ENCODE results near the gene METTL1.

The METTL1 gene

DNA sequence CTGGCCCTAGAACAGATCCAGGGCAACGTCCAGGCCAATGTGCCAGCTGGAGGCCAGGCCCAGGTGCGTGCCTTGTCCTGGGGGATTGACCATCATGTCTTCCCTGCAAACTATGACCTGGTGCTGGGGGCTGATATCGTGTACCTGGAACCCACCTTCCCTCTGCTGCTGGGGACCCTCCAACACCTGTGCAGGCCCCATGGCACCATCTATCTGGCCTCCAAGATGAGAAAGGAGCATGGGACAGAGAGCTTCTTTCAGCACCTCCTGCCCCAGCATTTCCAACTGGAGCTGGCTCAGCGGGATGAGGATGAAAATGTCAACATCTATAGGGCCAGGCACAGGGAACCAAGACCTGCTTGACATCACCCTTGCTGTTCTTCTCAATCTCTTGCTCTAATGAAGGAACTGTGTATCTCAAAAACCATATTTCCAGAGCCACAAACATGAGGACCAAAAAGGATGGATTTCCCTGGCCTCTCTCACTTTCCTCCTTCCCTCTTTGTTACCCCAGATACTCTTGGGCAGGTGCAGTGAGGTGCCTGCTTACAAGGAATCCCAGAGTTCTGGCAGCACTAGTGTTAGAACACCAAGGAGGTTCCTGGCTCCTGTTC lies 8.5 kb upstream of the METTL1 start:
- no peak overlapping the region for H3K27ac Mint-ChIP-seq
- H3K4me3 Mint-ChIP-seq = no peak overlapping the region
- peaks cover 15% of the 10 kb centered on the region for H3K36me3 Mint-ChIP-seq (ENCODE audit: low read depth)
- H3K9me3 Mint-ChIP-seq = no peaks in the 10 kb centered on the region
- H3K27me3 Mint-ChIP-seq (ENCODE audit: low read depth) = no peaks in the 10 kb centered on the region
- H3K4me1 Mint-ChIP-seq = peaks cover 13% of the 10 kb centered on the region
- no peak for TF ChIP-seq CTCF (IDR thresholded peaks at IDR 0.05; ENCODE audit: unreplicated experiment in 3 of 3)

GRCh38 chr12:57779736-57780135 lies 7.8 kb upstream of the METTL1 start:
- peaks cover 15% of the 10 kb centered on the region for H3K36me3 Mint-ChIP-seq (ENCODE audit: low read depth)

DNA sequence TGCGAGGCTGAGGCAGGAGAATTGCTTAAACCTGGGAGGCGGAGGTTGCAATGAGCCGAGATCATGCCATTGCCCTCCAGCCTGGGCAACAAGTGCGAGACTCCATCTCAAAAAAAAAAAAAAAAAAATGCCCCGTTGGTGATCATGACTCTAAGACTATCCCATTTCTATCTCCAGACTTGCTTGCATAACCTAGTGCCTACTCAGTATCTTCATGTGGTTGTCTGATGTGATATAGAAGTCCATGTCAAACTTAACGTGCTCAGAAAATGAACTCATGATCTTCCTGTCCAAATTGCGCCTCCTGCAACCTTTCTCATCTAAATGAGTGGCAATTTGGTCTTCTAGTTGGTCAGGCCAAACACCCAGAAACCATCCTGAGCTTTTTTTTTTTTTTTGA lies 6.0 kb upstream of the METTL1 start:
- Mint-ChIP-seq H3K4me3 (peak overlapping the region in 1 of 3 experiments; percentile 21), H3K4me1 (peaks cover 13% of the 10 kb centered on the region), H3K27ac (no peak overlapping the region), H3K36me3 (ENCODE audit: low read depth) (peaks cover 10% of the 10 kb centered on the region), H3K9me3 (no peaks in the 10 kb centered on the region), H3K27me3 (ENCODE audit: low read depth) (no peaks in the 10 kb centered on the region)
- TF ChIP-seq CTCF (IDR thresholded peaks at IDR 0.05; ENCODE audit: unreplicated experiment in 3 of 3) = no peak

More at GRCh38 chr12:57779736-57780135, 7.8 kb upstream of the METTL1 start:
- Mint-ChIP-seq H3K4me1 (peaks cover 13% of the 10 kb centered on the region), H3K4me3 (peak overlapping the region in 2 of 3 experiments; percentile 19 to 24), H3K27ac (no peak overlapping the region), H3K9me3 (no peaks in the 10 kb centered on the region), H3K27me3 (ENCODE audit: low read depth) (no peaks in the 10 kb centered on the region)
- no peak for TF ChIP-seq CTCF (IDR thresholded peaks at IDR 0.05; ENCODE audit: unreplicated experiment in 3 of 3)

DNA sequence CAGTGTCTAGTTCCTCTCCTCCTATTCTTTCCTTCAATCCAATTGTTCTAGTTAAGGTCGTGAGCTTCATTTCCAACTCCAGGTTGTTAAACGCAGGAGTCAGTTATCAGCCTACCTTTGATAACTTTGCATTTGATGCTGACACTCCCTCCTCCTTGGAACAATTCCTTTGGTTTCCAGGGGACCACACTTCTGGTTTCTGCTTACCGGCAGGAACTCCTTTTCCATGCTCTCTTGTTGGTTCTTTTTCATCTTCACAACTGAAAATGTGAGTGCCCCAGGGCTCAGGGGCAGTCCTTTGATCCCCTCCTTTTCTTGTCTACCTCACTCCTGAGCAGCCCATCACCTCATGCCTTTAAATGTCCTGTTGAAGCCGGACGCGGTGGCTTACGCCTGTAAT lies 5.5 kb upstream of the METTL1 start:
- H3K4me1 Mint-ChIP-seq = peaks cover 10% of the 10 kb centered on the region
- no peak overlapping the region for H3K27ac Mint-ChIP-seq
- peaks cover 10% of the 10 kb centered on the region for H3K36me3 Mint-ChIP-seq (ENCODE audit: low read depth)
- TF ChIP-seq CTCF (IDR thresholded peaks at IDR 0.05; ENCODE audit: unreplicated experiment in 3 of 3) = no peak
- H3K4me3 Mint-ChIP-seq = peak overlapping the region in 1 of 3 experiments; percentile 17
- H3K27me3 Mint-ChIP-seq (ENCODE audit: low read depth) = no peaks in the 10 kb centered on the region
- H3K9me3 Mint-ChIP-seq = no peaks in the 10 kb centered on the region

DNA sequence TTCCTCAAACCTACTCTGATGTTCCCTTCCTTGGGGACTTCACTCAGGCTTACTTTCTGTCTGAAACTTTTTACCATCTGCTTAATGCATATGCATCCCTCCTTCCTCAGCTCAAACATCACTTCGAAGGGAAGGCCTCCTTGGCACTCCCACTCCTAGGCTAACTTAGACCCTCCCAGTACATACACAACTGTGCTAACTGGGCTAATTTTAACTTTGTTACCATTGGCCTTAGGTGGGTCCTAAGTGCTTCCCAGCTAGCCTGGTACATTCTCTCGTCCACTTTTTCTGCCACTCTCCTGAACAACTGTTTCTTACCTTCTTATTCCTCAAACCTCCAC lies 4.3 kb upstream of the METTL1 start:
- Mint-ChIP-seq H3K4me3 (peak overlapping the region; percentile 5 to 63 (median 53)), H3K4me1 (peaks cover 16% of the 10 kb centered on the region), H3K27ac (no peak overlapping the region), H3K36me3 (ENCODE audit: low read depth) (peaks cover 10% of the 10 kb centered on the region), H3K27me3 (ENCODE audit: low read depth) (no peaks in the 10 kb centered on the region), H3K9me3 (no peaks in the 10 kb centered on the region)
- no peak for TF ChIP-seq CTCF (IDR thresholded peaks at IDR 0.05; ENCODE audit: unreplicated experiment in 3 of 3)

DNA sequence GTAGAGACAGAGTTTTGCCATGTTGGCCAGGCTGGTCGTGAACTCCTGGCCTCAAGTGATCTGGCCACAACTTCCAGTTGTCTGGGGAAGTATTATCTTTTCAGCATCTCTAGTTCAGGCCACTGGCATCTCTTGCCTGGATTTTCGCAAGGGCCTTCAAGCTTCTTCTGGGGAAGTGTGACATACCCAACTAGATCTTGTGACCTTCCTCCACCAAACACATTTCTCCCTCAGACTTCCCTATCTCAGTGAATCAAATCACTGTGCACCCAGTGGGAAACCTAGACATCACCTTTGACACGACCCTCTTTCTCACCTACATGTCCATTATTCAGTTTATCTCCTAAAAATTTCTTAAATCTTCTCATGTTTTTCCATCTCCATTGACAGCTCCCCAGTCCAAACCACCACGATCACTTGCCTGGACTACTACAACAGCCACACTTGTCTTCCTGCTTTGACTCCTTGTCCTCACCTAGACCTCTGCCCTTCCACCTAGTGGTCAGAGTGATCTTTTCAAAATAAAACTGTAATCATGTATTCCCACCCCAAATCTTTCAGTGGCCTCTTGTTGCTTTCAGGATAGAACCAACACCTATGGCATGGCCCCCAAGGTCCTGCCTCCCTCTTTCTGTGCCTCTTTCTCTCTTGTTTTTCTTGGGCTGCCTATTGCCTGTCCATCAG lies 3.8 kb upstream of the METTL1 start:
- Mint-ChIP-seq H3K4me3 (peak overlapping the region; percentile 5 to 63 (median 53)), H3K9me3 (no peaks in the 10 kb centered on the region), H3K27me3 (ENCODE audit: low read depth) (no peaks in the 10 kb centered on the region), H3K27ac (no peak overlapping the region), H3K36me3 (ENCODE audit: low read depth) (peaks cover 10% of the 10 kb centered on the region), H3K4me1 (peaks cover 16% of the 10 kb centered on the region)
- no peak for TF ChIP-seq CTCF (IDR thresholded peaks at IDR 0.05; ENCODE audit: unreplicated experiment in 3 of 3)

Measured in nephron (organoid).